ENCODE results near the gene C2orf78. TPM values are rescaled to one million over a fixed set of nuclear protein-coding genes. Genes with fewer than 3 reads are reported as not detected.

Gene C2orf78
- total and polyA plus RNA-seq, 2 donors (not counting 3 experiments of a cell fraction or from before 2014, with no cell fraction given), result not detected

- POLR2A ChIA-PET, result no interaction called here
- Histone ChIP-seq H2AFZ (ENCODE audit: low read depth, low read length) (peak within 1 kb of the TSS; percentile 65), H3K27me3 (ENCODE audit: control insufficient read depth in 2 of 2, insufficient read depth in 2 of 2, low read length in 2 of 2) (no peaks in the 10 kb centered on the region), H4K20me1 (replicated peaks; ENCODE audit: control insufficient read depth, extremely low read depth, insufficient read depth, low read length) (no peaks in the 10 kb centered on the region), H3K4me2 (ENCODE audit: insufficient read depth, low read length) (peak within 1 kb of the TSS; percentile 98), H3K4me3 (replicated peaks in 1 of 3; ENCODE audit: insufficient read depth in 1 of 3, low read depth in 1 of 3, low read length in 3 of 3) (peak within 1 kb of the TSS; percentile 66 to 92 (median 68)), H3K9me3 (replicated peaks; ENCODE audit: control insufficient read depth, insufficient read depth, low read length) (no peaks in the 10 kb centered on the region), H3K9ac (replicated peaks; ENCODE audit: extremely low read depth, insufficient read depth, low read length) (peak within 1 kb of the TSS; percentile 69), H3K27ac (ENCODE audit: insufficient read depth, low read depth, low read length) (peak within 1 kb of the TSS; percentile 36), H3K4me1 (ENCODE audit: control insufficient read depth, extremely low read depth, insufficient read depth, low read length) (peaks cover 9% of the 10 kb centered on the region), H3K36me3 (ENCODE audit: control insufficient read depth in 2 of 2, extremely low read depth in 1 of 2, insufficient read depth in 2 of 2, low read length in 2 of 2) (peaks cover 2 to 3% of the 10 kb centered on the region in 2 experiments), H3K9me1 (replicated peaks; ENCODE audit: control insufficient read depth, extremely low read depth, insufficient read depth, low read length) (no peaks in the 10 kb centered on the region), H3K79me2 (ENCODE audit: control insufficient read depth, insufficient read depth, low read length) (peaks cover 21% of the 10 kb centered on the region)
- peak; percentile 97 for DNase-seq (ENCODE audit: low read depth, low spot score)
- BruUV-seq (replicated peaks), result TSS peak; percentile 58
- TF ChIP-seq POLR2A (IDR thresholded peaks at IDR 0.05; ENCODE audit: low read depth, low read length), result peak; percentile 92
- TF ChIP-seq POLR2AphosphoS5 (IDR thresholded peaks at IDR 0.05; ENCODE audit: insufficient read depth, low read depth, low read length), result peak; percentile 82
- no peak for TF ChIP-seq FOS (IDR thresholded peaks at IDR 0.05; ENCODE audit: borderline replicate concordance, insufficient read depth, low read length)
- TF ChIP-seq GATA2 (IDR thresholded peaks at IDR 0.05; ENCODE audit: insufficient read depth, insufficient read length, low read depth, low read length), result no peak
- TF ChIP-seq JUN (IDR thresholded peaks at IDR 0.05; ENCODE audit: borderline replicate concordance, insufficient read depth, insufficient read length, low read depth), result no peak
- TF ChIP-seq, protein P1, sequence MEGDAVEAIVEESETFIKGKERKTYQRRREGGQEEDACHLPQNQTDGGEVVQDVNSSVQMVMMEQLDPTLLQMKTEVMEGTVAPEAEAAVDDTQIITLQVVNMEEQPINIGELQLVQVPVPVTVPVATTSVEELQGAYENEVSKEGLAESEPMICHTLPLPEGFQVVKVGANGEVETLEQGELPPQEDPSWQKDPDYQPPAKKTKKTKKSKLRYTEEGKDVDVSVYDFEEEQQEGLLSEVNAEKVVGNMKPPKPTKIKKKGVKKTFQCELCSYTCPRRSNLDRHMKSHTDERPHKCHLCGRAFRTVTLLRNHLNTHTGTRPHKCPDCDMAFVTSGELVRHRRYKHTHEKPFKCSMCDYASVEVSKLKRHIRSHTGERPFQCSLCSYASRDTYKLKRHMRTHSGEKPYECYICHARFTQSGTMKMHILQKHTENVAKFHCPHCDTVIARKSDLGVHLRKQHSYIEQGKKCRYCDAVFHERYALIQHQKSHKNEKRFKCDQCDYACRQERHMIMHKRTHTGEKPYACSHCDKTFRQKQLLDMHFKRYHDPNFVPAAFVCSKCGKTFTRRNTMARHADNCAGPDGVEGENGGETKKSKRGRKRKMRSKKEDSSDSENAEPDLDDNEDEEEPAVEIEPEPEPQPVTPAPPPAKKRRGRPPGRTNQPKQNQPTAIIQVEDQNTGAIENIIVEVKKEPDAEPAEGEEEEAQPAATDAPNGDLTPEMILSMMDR (IDR thresholded peaks at IDR 0.05; ENCODE audit: extremely low read depth in 1 of 2, insufficient read depth in 1 of 2, low read depth in 1 of 2, low read length in 2 of 2), result peak; percentile 92 to 95
- peak; percentile 44 for TF ChIP-seq MAX (IDR thresholded peaks at IDR 0.05; ENCODE audit: insufficient read depth, insufficient read length)
- peak; percentile 56 for TF ChIP-seq MYC (IDR thresholded peaks at IDR 0.05; ENCODE audit: low read depth, low read length)
- intact Hi-C loops (cut with micrococcal nuclease), result loop anchor here (1.0 to 10.0 kb wide), 3 partner anchors 33 to 95 kb away; partner anchors contain the start of gene TPRKB
- FAIRE-seq, result peak; percentile 99
- CTCF ChIA-PET, result interaction anchor here (1.0 to 1.1 kb wide), 3 partner anchors 43 to 372 kb away, joined by 3 to 8 read pairs (median 4); partner anchors contain the start of gene TPRKB
- dilution Hi-C loops (cut with MboI; ENCODE audit: extremely low pct_ligation_motif_present, low sequenced_read_pairs), result no loop called here
These were observed 4.3 kb upstream of the C2orf78 start, which contains the start of gene DUSP11 for GRCh38 chr2:73779467-73780236. Gene DUSP11 (minus strand): TSS chr2:73780103. CDS start chr2:73779974, 129 bp downstream.
